GM18858 (cell line): Measurements from ENCODE around the gene XPO6.
"Not testable (repeated sequence)": the region's sequence is repeated elsewhere in the genome, so short reads cannot be mapped to it uniquely, and the experiment has no call there.

Experiments used
- ATAC-seq: cut with Tn5 transposase; IDR thresholded peaks from one replicate; pipeline ENCODE4 v1.9.1; 2021; ENCODE audit not compliant: unreplicated experiment

XPO6 gene

DNA sequence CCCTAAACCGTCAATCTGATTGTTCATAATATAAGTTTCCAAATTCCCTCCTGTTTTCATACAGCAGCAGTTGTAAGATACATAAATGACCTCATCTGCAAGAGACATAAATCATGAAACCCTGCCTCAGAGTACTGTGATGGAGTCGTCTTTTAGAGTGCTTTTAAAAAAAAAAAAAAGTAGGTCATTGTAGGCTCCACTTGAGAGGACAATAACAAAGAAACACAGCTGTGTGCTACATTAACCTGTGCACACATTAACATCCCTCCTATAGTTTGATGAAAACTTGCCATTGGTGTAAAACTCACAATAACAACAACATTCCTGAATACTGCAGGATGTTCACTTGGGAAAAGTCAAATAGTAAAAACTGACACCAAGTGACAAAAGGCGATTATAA lies 56.5 kb downstream of the XPO6 start:
- no peak for ATAC-seq

GRCh38 chr16:28151180-28151579 lies 60.6 kb downstream of the XPO6 start:
- no peak for ATAC-seq

GRCh38 chr16:28149011-28149888 lies 62.5 kb downstream of the XPO6 start:
- ATAC-seq, result no peak

GRCh38 chr16:28146536-28146935 lies 65.2 kb downstream of the XPO6 start:
- ATAC-seq, result no peak

- ATAC-seq, result no peak
These were observed 66.0 kb downstream of the XPO6 start for GRCh38 chr16:28145796-28146195.

DNA sequence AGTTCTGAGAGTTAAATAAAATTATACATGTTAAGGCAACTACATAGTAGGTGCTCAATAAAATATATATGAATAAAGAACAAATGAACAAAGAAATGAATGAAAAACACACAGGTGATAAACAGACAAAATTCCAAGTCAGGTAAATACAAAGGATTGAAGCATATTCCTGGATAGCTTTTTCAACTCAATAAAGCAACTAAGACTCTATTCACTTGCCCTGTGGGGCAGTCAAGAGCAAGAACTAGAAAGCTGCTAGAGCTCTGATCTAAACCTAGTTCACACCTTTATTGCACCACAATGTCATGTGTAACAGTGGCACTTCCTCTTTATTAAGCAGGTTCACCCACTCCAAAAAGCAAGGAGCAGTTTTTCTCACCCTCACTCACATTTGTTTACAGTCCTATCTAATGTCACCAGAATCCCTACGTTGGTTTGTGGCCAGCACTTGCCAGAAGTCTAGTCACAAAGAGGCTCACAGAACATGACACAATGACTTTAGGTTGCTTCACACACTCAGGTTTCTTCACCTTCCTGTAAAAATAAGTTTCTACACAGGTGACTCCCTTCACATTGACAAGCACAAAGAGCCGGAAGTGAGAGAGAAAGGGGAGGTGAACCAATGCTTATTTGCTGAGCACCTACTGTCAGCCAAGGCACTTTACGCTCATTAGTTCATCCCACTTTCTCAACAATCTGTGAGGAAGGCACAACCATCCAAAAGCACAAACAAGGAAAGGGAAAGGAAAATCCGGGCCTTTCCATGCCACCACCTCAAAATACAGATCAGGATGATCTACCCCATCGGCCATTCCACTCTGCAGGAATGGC lies 70.8 kb downstream of the XPO6 start:
- peak; percentile 72 for ATAC-seq

DNA sequence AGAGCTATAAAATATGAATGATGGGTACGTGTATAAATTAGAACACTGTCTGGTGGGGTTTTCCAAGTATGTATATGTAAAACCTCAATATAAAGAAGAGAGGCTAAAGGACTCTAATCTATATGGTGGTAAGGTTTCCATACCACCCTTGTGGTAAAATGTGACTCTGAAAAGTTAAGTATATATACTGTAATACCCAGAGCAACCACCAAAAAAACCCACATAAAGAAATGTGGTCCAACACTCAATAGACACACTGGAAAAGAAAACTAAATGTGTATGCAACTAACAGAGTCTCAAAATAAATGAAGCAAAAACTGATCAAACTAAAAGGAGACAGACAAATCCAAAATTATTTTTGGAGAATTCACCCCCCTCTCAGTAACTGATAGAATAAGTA lies 72.2 kb downstream of the XPO6 start:
- no peak for ATAC-seq

GRCh38 chr16:28136751-28137434 lies 74.9 kb downstream of the XPO6 start:
- ATAC-seq, result no peak

DNA sequence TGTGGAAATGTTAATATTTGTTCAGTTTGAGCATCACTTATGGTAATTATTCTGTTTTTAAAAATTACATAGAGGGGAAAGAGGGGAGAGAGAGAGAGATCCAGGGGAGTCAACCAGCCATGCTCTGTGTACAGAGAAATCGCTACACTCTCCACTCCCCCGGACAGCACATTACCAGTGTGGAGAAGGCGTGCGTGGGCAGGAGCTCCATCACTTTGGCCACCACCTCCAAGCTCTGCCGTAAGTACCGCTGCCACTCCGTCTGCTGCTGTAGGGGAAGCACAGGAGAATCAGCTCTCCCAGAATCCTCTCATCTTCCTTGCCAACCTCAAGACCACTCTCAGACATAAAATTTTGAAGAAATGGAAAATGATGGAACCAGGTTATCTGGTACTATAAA lies 78.1 kb downstream of the XPO6 start:
- ATAC-seq, result no peak

DNA sequence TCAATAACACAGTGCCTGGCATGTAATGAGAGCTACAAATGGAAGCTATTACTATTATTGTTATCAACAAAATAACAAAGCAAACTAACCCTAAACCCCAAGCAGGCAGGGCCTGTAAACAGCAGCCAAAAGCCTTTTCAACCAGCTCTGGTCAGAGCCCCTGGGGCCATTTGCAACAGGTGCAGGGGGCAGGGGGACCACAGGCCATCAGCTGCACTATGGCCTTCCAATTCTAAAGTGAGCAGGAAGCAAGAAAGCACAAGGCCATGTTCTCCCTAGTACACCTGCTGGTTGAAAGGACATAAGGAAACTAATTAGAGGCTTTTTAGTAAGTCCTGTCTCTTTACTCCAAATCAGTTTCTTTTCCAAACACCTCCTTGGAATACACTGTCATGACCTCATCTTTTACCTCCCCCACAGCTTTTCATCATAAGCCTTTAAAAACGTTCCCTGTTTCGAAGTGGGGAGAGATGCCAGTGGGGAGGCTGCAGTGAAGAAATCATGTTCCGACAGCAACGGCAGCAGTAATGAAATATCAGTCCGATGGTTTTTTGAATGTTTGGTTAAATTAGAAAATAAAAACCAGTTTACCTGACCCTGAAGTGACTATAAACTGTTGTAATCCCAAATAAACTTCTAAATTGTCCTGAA lies 79.9 kb downstream of the XPO6 start:
- no peak for ATAC-seq

- ATAC-seq, result no peak
These were observed 80.6 kb downstream of the XPO6 start for GRCh38 chr16:28131181-28131580.

DNA sequence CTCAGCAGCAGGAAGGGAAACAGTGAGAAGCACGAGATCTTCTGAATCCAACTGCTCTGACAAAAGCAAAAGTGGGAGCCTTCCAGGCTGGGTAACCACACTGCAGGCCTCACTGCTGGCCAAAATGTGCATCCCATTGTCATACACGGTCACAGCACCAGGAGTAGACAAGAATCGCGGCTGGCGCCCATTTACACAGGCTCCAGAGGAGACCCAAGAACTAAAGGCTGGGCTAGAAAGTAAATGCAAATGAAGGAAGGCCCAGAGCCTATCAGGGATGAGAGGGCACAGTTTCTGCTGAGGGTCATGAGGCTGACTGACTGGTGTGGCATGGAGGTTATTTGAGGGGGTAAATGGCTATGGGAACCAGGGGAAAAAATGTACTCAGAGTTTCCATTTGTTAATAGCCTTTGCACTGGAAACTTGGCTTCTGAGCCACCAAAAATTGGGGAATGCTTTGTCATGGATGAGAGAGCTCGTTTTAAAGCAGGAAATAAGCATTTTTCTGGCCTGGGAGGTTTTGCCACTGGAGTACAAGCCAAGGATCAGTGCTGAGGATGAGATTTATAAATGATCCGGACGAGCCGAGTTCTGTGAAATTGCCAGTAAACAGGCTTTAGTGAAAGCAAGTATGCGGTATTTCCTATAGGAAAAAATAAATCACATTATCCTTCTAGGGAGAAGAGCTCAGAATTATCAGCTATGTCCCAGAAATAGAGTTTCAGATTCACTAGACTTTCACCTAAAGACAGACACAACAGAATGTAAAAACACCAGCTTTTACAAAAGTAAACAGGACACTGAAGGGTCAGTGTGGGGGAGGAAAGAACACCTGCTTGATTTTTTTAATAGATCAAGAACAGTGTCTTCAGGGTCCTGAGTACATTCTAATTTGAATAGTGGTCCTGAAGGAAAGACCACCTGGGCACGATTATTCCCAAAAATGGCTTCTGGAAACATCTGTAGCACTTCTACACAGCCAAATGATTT lies 81.4 kb downstream of the XPO6 start:
- ATAC-seq, result no peak

GRCh38 chr16:28126684-28127620 lies 84.8 kb downstream of the XPO6 start:
- ATAC-seq, result no peak

DNA sequence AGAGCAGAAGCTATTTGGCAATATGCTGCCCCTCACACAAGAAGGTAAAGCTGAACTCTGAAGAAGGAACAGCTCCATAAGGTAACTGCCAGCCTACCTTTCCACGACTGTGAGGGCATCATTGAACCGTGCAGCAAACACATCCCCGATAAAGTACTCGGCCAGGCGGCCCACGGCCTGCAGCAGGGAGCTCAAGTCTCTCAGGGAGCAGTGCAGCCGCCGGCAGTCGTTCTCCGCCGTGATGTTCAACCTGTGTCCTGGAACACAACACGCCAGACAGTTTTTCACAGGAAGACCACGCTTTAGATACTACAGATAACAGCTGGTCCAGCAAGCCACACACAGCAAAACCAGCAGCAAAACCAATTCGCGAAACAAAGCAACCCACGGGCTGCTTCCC lies 86.2 kb downstream of the XPO6 start:
- ATAC-seq, result no peak

GRCh38 chr16:28121527-28121926 lies 90.2 kb downstream of the XPO6 start:
- ATAC-seq, result no peak

- ATAC-seq, result no peak
These were observed 91.0 kb downstream of the XPO6 start for GRCh38 chr16:28120754-28121153.

- ATAC-seq, result no peak
These were observed 93.1 kb downstream of the XPO6 start for GRCh38 chr16:28118637-28119036.

- ATAC-seq, result no peak
These were observed 94.6 kb downstream of the XPO6 start for GRCh38 chr16:28117168-28117565.

DNA sequence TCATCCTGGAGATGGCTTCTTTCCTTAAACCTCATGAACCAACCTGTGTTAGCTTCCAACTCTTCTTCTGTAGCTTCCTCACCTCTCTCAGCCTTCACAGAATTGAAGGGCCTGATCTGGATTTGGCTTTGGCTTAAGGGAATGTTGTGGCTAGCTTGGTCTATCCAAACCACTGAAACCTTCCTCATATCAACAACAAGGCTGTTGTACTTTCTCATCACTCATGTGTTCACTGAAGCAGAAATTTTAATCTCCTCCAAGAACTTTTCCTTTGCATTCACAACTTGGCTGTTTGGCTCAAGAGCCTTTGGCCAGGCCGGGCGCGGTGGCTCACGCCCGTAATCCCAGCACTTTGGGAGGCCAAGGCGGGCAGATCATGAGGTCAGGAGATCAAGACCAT lies 95.9 kb downstream of the XPO6 start:
- ATAC-seq, result not testable (repeated sequence)
